Heart left ventricle (tissue), 16 donors: ENCODE data around the gene IST1. TPM values are rescaled to one million over a fixed set of nuclear protein-coding genes. Genes with fewer than 3 reads are reported as not detected.
A peak's percentile ranks its signal among the peaks of the same experiment; 100 is the strongest.

ENCODE experiments used
- ATAC-seq, 4 donors: fragments of 200-7000 bp; cut with Tn5 transposase; one replicate each; pipeline ENCODE4 v1.9.1; 2020 to 2022; ENCODE audit warnings: moderate library complexity in 4 of 4, mild to moderate bottlenecking in 3 of 4, moderate number of reproducible peaks in 1 of 4
- DNase-seq, 5 donors: peaks; one replicate each; pipeline ENCODE4 v3.0.0-alpha.2; 2020
- H3K27ac ChIP-seq, 12 donors: fragments of 200-600 bp; sonication (generic) in 4 of 12; one replicate each; pipeline versions ENCODE4 v1.5.0 to v1.8.0; 2016 to 2022; ENCODE audit warnings: mild to moderate bottlenecking in 2 of 12
- H3K27me3 ChIP-seq, 9 donors: fragments of 200-600 bp; sonication (generic) in 2 of 9; one replicate each; pipeline versions ENCODE4 v1.5.1 to v1.8.0; 2016 to 2022; ENCODE audit warnings: mild to moderate bottlenecking in 3 of 9
- H3K36me3 ChIP-seq, 9 donors: fragments of 200-600 bp; sonication (generic) in 2 of 9; one replicate each; pipeline versions ENCODE4 v1.5.0 to v1.8.0; 2018 to 2022; ENCODE audit warnings: mild to moderate bottlenecking in 2 of 9
- H3K4me1 ChIP-seq, 12 donors: fragments of 200-600 bp; sonication (generic) in 4 of 12; one replicate each; pipeline versions ENCODE4 v1.5.0 to v1.8.0; 2016 to 2022; ENCODE audit warnings: mild to moderate bottlenecking in 3 of 12
- H3K4me3 ChIP-seq, 12 donors: fragments of 200-600 bp; sonication (generic) in 4 of 12; one replicate each; pipeline versions ENCODE4 v1.5.0 to v1.8.0; 2017 to 2022; ENCODE audit warnings: mild to moderate bottlenecking in 9 of 12, moderate library complexity in 4 of 12
- H3K9me3 ChIP-seq, 12 donors: fragments of 200-600 bp; sonication (generic) in 4 of 12; one replicate each; pipeline versions ENCODE4 v1.5.0 to v1.8.0; 2016 to 2022; ENCODE audit warnings: mild to moderate bottlenecking in 1 of 12
- POLR2A ChIP-seq, 2 donors: fragments of 450-650 bp; IDR thresholded peaks; one replicate each; pipeline ENCODE4 v1.6.1; 2017; ENCODE audit warnings: antibody characterized with exemption in 2 of 2, mild to moderate bottlenecking in 2 of 2, moderate library complexity in 2 of 2
- WGBS, 4 donors: extraction: QIAGEN DNeasy Blood & Tissue Kit in 2 of 4; methylation state at CpG; one replicate each; pipeline versions ENCODE4 v1.1.5 to v1.1.7; 2013 to 2018; 5-methylcytosine and 5-hydroxymethylcytosine counted together
- intact Hi-C, 10 donors: fragments of 100-400 bp; cut with DNase I; formaldehyde crosslinking; loops; one replicate each; pipeline versions ENCODE4 v1.11.1 to v1.14.2; 2022
- polyA plus RNA-seq, 2 donors: library from polyadenylated mRNA; stranded (reverse); fragments of 200-250 nt; gene quantifications; one replicate each; pipeline ENCODE4 v1.2.3, GENCODE V29; 2013
- total RNA-seq, 9 donors: library from RNA; depleted of rRNA in 2 of 9; stranded (reverse); fragments of >200 nt in 2 of 9; fragmentation: NEBNext Ultra II Directional in 3 of 9; extraction: Animal tissue kit (Norgen Biotek cat#: 25700) in 3 of 9; gene quantifications; one replicate each; pipeline versions ENCODE4 v1.1.0 to v1.2.4, GENCODE V29; 2016 to 2023
- TF ChIP-seq, protein P1 (sequence below), 12 donors: fragments of 200-600 bp; sonication (generic) in 4 of 12; IDR thresholded peaks; one replicate each; pipeline versions ENCODE4 v1.5.0 to v1.8.0; 2018 to 2022; ENCODE audit warnings: antibody characterized with exemption in 12 of 12, mild to moderate bottlenecking in 5 of 12
- donor health status: ischemic (EF 13 %, LVEDD 7.1; RV severe dilation, severe dysfunction).
- donor health status: healthy with polysubstance abuse.
- donor health status: DM: no; HTN: yes; CAD: no.
- donor health status: DM: no; HTN: no; CAD: no.
- donor health status: ischemic (EF 25% LVEDD 6.9; RV normal size, moderate dysfunction).
- donor health status: ischemic (EF 25% LVEDD 5.7; RV mildly dilated, moderate dysfunction).
- donor health status: healthy.
- donor health status: DM: yes; HTN: yes; CAD: no.
- donor health status: ischemic (EF 35%, LVEDD 5.7; RV mildly dilated, moderate dysfunction).
- donor health status: nonischemic (EF 11% LVEDD 7.7; RV severe dilation, severe dysfunction).
- donor health status: DM: yes; HTN: yes; CAD: no.
- donor health status: PGD.
- donor health status: ischemic (EF 29% LVEDD 5.4; RV normal size, mild dysfunction).
- donor health status: nonischemic (EF 23%, LVEDD 6.1; RV moderate dilation, normal function).

The IST1 gene
- total and polyA plus RNA-seq, 11 donors = 54.5 to 146 (median 108) TPM

DNA sequence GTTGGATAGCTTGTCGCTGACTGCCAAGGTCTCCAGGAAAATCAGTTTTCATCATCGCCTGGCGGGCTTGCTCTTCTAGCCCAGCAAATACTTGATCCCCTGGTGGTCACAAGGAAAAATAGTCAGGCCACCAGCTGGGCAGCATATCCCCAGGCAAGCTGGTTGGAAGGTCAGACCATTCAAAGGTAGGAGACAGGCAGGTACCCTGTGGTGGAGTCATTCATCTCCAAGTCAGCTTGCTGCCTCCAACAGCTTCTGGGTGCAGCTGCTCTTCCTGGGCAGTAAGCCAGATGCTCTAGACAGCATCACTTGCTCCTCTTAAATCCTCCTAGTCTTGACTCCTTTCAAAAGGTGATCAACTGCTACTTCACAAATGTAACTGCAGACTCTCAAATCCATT lies 27.4 kb upstream of the IST1 start:
- ATAC-seq (no peak), DNase-seq (no peak)
- intact Hi-C loops = no loop called here
- Histone ChIP-seq H3K9me3 (no peaks in the 10 kb centered on the region), H3K4me1 (no peaks in the 10 kb centered on the region), H3K27ac (no peak overlapping the region), H3K27me3 (no peaks in the 10 kb centered on the region), H3K36me3 (peaks cover 0 to 93% (median 61%) of the 10 kb centered on the region in 9 donors), H3K4me3 (no peak overlapping the region)
- 94 to 98% (median 97%) methylated on average over 3 of the region's 3 CpGs for WGBS, 4 donors
- TF ChIP-seq, protein P1, sequence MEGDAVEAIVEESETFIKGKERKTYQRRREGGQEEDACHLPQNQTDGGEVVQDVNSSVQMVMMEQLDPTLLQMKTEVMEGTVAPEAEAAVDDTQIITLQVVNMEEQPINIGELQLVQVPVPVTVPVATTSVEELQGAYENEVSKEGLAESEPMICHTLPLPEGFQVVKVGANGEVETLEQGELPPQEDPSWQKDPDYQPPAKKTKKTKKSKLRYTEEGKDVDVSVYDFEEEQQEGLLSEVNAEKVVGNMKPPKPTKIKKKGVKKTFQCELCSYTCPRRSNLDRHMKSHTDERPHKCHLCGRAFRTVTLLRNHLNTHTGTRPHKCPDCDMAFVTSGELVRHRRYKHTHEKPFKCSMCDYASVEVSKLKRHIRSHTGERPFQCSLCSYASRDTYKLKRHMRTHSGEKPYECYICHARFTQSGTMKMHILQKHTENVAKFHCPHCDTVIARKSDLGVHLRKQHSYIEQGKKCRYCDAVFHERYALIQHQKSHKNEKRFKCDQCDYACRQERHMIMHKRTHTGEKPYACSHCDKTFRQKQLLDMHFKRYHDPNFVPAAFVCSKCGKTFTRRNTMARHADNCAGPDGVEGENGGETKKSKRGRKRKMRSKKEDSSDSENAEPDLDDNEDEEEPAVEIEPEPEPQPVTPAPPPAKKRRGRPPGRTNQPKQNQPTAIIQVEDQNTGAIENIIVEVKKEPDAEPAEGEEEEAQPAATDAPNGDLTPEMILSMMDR (IDR thresholded peaks at IDR 0.05) = no peak
- no peak for TF ChIP-seq POLR2A (IDR thresholded peaks at IDR 0.05)

DNA sequence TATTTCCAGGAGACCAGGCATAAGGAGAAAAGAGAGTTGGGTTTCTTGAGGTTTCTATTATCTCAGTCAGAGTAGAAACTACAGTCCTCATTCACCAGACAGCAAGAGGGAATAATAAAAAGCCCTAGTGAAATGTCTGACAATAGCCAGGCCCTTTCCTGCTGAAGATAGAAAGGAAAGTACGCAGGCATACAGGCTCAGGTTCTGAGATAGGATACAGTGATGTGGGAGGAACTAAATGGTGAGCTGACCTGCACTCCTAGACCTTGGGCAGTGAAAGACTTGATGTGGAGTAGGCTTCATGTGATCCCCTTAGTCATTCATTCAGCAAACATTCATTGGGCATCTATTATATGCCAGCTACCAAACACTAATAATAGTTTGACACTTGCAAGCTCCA lies 26.2 kb upstream of the IST1 start:
- 64 to 78% (median 71%) methylated on average over 1 of the region's 1 CpG for WGBS, 4 donors
- H3K27ac ChIP-seq = no peak overlapping the region
- DNase-seq (no peak), ATAC-seq (peak; percentile 35 to 57 (median 51))
- intact Hi-C loops = no loop called here
- H3K36me3 ChIP-seq = peaks cover 0 to 83% (median 49%) of the 10 kb centered on the region in 9 donors
- H3K4me1 ChIP-seq = no peaks in the 10 kb centered on the region
- H3K9me3 ChIP-seq = no peaks in the 10 kb centered on the region
- H3K4me3 ChIP-seq = no peak overlapping the region
- TF ChIP-seq POLR2A (IDR thresholded peaks at IDR 0.05) = no peak
- TF ChIP-seq, protein P1 (IDR thresholded peaks at IDR 0.05) = no peak
- H3K27me3 ChIP-seq = no peaks in the 10 kb centered on the region

DNA sequence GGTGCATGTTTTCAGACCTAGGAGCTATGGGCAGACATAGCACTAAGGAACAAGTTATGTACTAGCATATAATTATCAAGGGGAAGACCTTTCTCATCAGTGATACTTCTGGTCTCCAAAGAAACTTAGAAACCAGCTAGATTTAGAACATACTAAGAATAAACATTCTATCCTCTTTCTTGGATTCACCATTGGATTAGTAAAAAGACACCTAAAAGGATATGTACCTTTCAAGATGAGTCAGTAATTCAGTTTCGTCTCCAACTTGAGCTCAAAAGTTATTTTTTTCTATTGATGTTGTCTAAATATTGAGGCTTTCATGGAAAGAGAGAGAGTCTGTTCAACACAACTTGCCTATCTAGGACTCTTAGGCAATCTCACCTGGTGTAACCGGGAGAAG lies 24.5 kb upstream of the IST1 start:
- Histone ChIP-seq H3K27me3 (no peaks in the 10 kb centered on the region), H3K4me3 (no peak overlapping the region), H3K36me3 (peaks cover 0 to 83% (median 44%) of the 10 kb centered on the region in 9 donors), H3K4me1 (no peaks in the 10 kb centered on the region), H3K9me3 (no peaks in the 10 kb centered on the region), H3K27ac (no peak overlapping the region)
- WGBS, 4 donors = 91 to 96% (median 94%) methylated on average over 2 of the region's 2 CpGs
- ATAC-seq = no peak
- DNase-seq = no peak
- no peak for TF ChIP-seq POLR2A (IDR thresholded peaks at IDR 0.05)
- TF ChIP-seq, protein P1 (IDR thresholded peaks at IDR 0.05) = no peak
- intact Hi-C loops = no loop called here

DNA sequence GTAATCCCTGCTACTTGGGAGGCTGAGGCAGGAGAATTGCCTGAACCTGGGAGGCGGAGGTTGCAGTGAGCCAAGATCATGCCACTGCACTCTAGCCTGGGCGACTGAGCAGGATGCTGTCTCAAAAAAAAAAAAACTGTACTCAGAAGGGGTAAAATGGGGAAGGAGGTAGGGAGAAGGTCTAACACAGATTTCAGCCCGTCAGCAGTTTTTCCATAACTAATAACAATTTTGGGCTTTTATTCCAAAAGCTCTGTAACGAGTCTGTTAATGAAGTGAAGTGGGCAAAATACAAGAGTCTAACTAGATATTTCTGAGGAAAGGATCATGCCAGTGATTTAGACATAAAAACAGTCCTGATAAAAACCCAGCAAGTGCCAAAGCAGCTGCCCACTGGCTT lies 22.1 kb upstream of the IST1 start:
- DNase-seq = no peak
- WGBS, 4 donors = 87 to 92% (median 91%) methylated on average over 4 of the region's 4 CpGs
- ATAC-seq = no peak
- Histone ChIP-seq H3K4me3 (no peak overlapping the region), H3K4me1 (no peaks in the 10 kb centered on the region), H3K36me3 (peaks cover 0 to 82% (median 52%) of the 10 kb centered on the region in 9 donors), H3K27ac (no peak overlapping the region), H3K9me3 (no peaks in the 10 kb centered on the region), H3K27me3 (no peaks in the 10 kb centered on the region)
- intact Hi-C loops = no loop called here
- TF ChIP-seq POLR2A (IDR thresholded peaks at IDR 0.05) = no peak
- TF ChIP-seq, protein P1 (IDR thresholded peaks at IDR 0.05) = no peak
